Astrocyte of the cerebellum (primary cell): ENCODE measurements around the gene FLT1.
A peak's percentile ranks its signal among the peaks of the same experiment; 100 is the strongest.

Experiments used
- DNase-seq: peaks from one replicate; pipeline ENCODE4 v3.0.0-alpha.2; 2011; ENCODE audit warnings: low read depth
- H3K4me3 ChIP-seq: 2 replicates; pipeline ENCODE4 v1.5.1; 2011; ENCODE audit warnings: mild to moderate bottlenecking, low read depth, low read length, moderate library complexity
- in situ Hi-C: cut with HindIII; loops from 2 replicates; pipeline ENCODE4 v1.10.0; 2017; ENCODE audit warnings: low sequenced_read_pairs
- TF ChIP-seq, protein P1 (sequence below): IDR thresholded peaks from 2 replicates; pipeline ENCODE4 v1.5.1; 2012; ENCODE audit warnings: low read length, low read depth, moderate library complexity, mild to moderate bottlenecking; ENCODE audit errors: missing control alignments

Gene FLT1

DNA sequence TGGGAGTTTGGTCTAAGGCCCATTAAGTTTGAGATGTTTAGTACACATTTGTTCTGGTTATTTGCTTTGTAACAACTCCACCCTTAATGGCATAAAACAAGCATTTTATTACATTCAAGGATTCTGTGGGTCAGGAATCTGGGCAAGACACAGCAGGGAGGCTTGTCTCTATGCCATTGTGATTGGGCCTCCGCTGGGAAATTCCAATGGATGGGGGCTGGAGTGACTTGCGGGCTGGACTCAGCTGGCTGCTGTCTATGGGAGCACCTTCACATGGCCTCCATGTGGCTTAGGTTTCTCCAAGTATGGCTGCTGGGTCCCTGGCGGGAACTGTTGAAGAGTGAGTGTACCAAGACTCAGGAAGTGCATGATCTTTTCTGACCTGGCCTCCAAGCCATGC is 197.6 kb downstream of the FLT1 start:
- no peak overlapping the region for H3K4me3 ChIP-seq
- DNase-seq: peak; percentile 58
- in situ Hi-C loops: no loop called here
- TF ChIP-seq, protein P1, sequence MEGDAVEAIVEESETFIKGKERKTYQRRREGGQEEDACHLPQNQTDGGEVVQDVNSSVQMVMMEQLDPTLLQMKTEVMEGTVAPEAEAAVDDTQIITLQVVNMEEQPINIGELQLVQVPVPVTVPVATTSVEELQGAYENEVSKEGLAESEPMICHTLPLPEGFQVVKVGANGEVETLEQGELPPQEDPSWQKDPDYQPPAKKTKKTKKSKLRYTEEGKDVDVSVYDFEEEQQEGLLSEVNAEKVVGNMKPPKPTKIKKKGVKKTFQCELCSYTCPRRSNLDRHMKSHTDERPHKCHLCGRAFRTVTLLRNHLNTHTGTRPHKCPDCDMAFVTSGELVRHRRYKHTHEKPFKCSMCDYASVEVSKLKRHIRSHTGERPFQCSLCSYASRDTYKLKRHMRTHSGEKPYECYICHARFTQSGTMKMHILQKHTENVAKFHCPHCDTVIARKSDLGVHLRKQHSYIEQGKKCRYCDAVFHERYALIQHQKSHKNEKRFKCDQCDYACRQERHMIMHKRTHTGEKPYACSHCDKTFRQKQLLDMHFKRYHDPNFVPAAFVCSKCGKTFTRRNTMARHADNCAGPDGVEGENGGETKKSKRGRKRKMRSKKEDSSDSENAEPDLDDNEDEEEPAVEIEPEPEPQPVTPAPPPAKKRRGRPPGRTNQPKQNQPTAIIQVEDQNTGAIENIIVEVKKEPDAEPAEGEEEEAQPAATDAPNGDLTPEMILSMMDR: no peak

DNA sequence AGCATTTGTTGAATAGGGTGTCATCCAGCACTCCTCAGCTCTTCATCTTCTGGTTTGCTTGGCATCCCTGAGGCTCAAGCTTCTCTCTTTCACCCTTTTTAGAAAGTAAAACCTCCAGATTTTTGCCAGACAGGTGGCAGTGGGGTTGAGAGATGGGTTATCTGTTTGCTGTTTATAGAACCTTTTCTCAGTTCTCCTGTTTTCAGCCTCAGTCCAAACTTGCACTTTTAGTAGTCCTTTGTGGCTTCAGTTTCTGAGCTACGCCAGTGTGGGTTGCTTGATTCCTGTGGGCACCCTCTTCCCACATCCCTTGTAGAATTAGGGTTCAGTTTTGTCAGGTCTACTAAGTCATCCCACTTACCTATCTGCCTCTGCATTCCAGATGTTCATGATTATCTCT is 208.7 kb downstream of the FLT1 start:
- H3K4me3 ChIP-seq: no peak overlapping the region
- TF ChIP-seq, protein P1: no peak
- DNase-seq: no peak
- in situ Hi-C loops: no loop called here

DNA sequence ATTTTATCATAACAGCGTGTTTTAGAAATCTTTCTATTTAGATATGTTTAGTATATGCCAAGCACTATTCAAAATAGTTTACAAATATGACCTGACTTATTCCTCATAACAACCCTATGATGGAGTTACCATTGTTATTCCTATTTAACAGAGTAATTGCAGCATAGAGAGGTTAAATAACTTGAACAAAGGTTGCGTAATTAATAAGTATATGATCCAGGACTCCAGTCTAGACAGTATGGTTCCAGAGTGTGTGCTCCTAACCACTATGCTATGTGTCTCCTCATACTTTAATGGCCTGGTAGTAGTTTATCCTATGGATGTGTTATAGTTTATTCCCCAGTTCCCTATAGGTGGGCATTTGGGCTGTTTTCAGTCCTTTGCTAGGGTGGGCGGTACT is 211.3 kb downstream of the FLT1 start:
- TF ChIP-seq, protein P1: no peak
- in situ Hi-C loops: no loop called here
- no peak for DNase-seq
- no peak overlapping the region for H3K4me3 ChIP-seq

DNA sequence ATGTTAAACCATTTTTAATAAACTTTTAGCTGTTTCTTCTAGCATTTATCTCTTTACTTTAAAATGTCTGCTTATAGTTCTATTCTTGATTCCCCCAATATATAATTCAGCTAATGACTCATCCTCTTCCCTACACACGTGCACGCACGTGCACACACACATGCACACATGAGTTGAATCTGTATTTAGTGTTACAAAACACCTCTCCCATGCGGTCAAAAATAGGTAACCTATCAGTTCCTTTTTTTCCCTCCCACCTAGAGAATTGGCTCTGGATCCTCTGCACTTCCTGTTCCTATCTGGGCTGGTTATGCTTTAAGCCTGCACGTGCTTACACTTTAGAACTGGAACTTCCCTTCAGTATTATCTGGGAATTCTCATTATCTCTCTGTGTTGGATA is 212.5 kb downstream of the FLT1 start:
- TF ChIP-seq, protein P1: no peak
- no peak for DNase-seq
- H3K4me3 ChIP-seq: no peak overlapping the region
- in situ Hi-C loops: no loop called here

DNA sequence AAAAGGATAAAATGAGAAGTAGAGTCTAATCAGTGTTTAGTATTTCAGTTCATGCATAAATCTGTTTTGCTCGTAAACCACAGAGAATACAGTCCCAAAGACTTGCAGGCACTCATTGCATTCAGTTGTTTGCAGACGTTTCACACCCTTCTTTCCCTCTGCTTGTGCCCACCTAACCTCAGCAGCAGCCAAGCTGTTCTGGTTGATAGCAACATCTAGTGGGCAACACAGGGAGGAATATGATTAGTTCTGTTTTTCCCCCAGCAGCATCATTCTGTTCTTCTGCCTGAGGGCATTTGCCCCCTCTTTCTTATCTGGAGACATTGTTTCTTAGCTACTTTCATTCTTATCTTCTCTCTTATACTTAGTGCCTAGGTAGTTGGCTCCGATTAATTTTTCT is 221.0 kb downstream of the FLT1 start:
- TF ChIP-seq, protein P1: peak; percentile 25
- in situ Hi-C loops: no loop called here
- no peak for DNase-seq

DNA sequence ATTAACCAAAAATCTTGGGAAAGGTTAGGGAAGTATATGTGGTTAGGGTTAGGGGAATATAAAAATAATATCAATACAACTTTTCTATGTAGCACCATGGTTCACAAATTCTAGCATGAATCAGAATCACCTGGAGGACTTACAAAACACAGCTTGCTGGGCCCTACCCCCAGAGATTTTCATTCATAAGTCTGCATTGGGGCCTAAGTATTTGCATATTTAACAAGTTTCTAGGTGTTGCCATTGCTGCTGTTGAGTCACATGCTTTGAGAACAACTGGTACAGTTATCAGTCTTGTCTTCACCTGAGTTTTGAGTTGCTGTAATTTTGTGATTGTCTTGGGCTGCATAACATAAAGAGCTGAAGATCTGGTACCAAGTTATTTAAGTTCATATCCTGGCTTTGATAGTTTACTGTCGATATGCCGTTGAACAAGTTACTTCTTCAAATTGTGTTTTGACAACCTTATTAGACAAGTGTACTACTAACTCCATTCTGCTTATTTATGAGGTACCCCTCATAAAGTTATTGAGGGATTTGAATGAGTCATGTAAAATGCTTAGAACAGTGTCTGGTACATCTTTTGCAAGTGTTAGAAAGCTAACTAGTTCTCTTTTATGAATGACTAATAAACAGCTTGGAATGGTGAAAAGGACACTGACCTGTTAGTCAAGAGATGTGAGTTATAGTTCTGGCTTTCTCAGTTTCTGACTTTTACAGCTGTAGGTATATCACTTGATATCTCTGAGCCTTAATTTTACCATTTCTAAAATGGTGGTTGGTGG is 223.7 kb downstream of the FLT1 start:
- H3K4me3 ChIP-seq: no peak overlapping the region
- in situ Hi-C loops: no loop called here
- TF ChIP-seq, protein P1: no peak
- no peak for DNase-seq

More for the DNA sequence above, 221.0 kb downstream of the FLT1 start:
- H3K4me3 ChIP-seq: no peak overlapping the region

DNA sequence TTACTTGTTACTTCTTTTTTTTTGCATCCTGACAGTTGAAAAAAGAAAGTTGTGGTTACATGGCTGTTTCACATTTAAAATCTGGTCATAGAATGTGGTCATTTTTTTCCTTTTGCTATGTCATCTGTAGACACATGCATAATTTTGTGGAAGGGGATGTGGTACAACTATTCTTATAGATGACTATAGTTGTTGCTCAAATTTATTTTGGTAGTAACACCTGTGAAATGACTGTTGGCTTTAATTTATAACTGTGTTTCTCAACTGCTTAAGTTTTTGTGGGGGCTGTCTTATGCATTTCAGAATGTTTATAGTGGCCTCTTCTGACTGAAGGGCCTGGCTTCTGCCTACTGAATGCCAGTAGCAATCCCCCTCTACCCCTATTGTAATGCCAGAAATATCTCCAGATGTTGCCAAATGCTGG is 226.1 kb downstream of the FLT1 start:
- in situ Hi-C loops: no loop called here
- H3K4me3 ChIP-seq: no peak overlapping the region
- DNase-seq: no peak
- TF ChIP-seq, protein P1: no peak
